Astrocyte of the cerebellum (primary cell): ENCODE results near the gene HNRNPAB.

Experiments
- DNase-seq: peaks from one replicate; pipeline ENCODE4 v3.0.0-alpha.2; 2011; ENCODE audit warnings: low read depth
- H3K4me3 ChIP-seq: 2 replicates; pipeline ENCODE4 v1.5.1; 2011; ENCODE audit warnings: mild to moderate bottlenecking, low read depth, low read length, moderate library complexity
- CTCF ChIP-seq: IDR thresholded peaks from 2 replicates; pipeline ENCODE4 v1.5.1; 2012; ENCODE audit warnings: low read length, low read depth, moderate library complexity, mild to moderate bottlenecking; ENCODE audit errors: missing control alignments
- in situ Hi-C: cut with HindIII; loops from 2 replicates; pipeline ENCODE4 v1.10.0; 2017; ENCODE audit warnings: low sequenced_read_pairs

HNRNPAB gene

DNA sequence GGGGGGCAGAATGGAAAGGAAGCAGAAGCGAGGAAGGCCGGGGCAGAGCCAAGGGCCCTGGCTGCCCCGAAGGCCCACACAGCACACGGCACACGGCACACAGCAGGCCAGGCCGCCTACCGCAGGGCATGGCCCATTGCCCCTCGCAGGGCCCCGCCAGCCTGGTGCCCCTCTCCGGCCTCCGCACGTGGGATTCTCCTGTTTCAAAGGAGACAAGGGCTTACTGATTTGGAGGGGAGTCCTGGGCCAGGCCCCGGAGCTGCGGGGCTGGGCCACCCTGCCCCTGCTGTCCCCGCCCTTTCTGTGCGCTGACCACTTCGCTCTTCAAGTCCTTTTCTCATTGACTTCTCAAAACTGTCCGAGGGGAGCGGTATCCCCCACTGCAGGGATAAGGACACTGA is 36.0 kb downstream of the HNRNPAB start:
- H3K4me3 ChIP-seq: no peak overlapping the region
- in situ Hi-C loops: no loop called here
- DNase-seq: no peak
- no peak for TF ChIP-seq CTCF

DNA sequence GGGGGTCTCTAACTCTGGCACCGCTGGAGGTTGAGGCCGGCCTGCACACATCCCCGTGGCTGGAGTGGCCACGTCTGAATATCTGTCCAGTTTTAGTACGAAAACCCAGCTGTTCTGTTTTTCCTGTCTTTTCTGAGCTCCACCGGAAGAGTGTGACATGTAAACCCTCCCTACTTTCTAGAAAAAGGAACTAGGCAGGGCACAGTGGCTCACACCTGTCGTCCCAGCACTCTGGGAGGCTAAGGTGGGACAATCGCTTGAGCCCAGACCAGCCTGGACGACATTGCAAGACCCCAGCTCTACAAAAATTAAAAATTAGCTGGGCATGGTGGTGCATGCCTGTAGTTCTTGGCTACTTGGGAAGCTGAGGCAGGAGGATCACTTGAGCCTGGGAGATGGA is 36.4 kb downstream of the HNRNPAB start:
- in situ Hi-C loops: no loop called here
- H3K4me3 ChIP-seq: no peak overlapping the region
- TF ChIP-seq CTCF: no peak
- DNase-seq: no peak

GRCh38 chr5:178241231-178241663 is 36.9 kb downstream of the HNRNPAB start:
- TF ChIP-seq CTCF: no peak
- no peak for DNase-seq
- H3K4me3 ChIP-seq: no peak overlapping the region

DNA sequence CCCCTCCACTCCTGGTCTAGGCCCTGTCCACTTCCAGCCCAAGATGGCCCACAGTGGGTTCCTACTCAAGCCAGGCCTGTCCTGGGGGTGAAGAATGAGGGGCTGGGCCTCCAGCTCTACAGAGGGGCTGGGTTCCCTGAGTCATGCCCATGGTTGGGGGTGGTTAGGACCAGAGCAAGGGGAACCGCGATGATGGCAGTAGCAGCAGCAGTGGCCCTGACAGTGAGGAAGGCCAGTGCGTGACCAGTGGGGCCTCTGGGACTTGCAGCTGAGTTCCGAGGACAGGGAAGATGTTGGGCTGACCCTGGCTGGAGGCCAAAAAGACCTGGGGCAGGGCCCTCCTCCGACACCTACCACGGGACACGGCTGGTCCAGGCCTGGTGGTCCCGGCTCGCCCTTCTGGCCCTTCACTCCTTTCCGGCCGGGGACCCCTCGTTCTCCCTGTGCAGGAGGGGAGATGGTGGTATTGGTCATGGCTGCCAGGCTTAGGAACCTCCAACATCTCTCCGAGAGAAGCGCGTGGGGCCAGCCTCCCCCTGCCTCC is 37.4 kb downstream of the HNRNPAB start:
- H3K4me3 ChIP-seq: no peak overlapping the region
- DNase-seq: no peak
- in situ Hi-C loops: no loop called here
- TF ChIP-seq CTCF: no peak

More at GRCh38 chr5:178241231-178241663, 36.9 kb downstream of the HNRNPAB start:
- in situ Hi-C loops: no loop called here

DNA sequence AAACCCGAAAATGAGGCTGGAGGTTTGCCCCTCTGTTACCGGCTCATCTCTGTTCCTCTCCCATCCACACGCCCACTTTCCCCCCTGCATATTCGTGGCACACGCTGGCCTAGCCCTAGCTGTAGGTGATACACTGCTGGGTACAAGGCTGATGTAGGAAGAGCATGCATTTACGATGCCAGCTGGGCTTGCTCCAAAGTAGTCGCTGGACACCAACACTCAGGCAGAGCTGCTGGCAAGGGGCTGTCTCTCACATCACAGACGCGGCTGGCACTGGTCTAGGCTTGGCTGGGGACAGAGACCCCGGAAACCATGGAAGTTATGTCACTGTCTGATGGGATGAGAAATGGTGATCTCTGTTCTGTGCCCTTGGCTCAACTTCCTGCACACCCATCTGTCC is 38.1 kb downstream of the HNRNPAB start:
- no peak for DNase-seq
- in situ Hi-C loops: no loop called here
- H3K4me3 ChIP-seq: no peak overlapping the region
- no peak for TF ChIP-seq CTCF

- no peak overlapping the region for H3K4me3 ChIP-seq
- no peak for DNase-seq
- in situ Hi-C loops: no loop called here
- no peak for TF ChIP-seq CTCF
Observed at GRCh38 chr5:178244576-178244975, 40.2 kb downstream of the HNRNPAB start.

GRCh38 chr5:178245389-178245788 is 41.1 kb downstream of the HNRNPAB start:
- in situ Hi-C loops: no loop called here
- H3K4me3 ChIP-seq: no peak overlapping the region
- DNase-seq: no peak
- no peak for TF ChIP-seq CTCF
